H1 (cell line): ENCODE data around the gene RRAS2. TPM values are rescaled to one million over a fixed set of nuclear protein-coding genes. Genes with fewer than 3 reads are reported as not detected.

Experiments used
- CTCF ChIA-PET: fragments of 300-600 bp; sonication (Branson Sonifier 250); formaldehyde crosslinking; loops from one replicate; lab custom pipeline; 2021; ENCODE audit not compliant: partially characterized antibody; lab: Charles Lee
- POLR2A ChIA-PET: fragments of 300-600 bp; sonication (Branson Sonifier 250); formaldehyde crosslinking; loops from one replicate; lab custom pipeline; 2021; ENCODE audit warnings: inconsistent platforms; ENCODE audit not compliant: partially characterized antibody; lab: Charles Lee
- DNase-seq, 2 experiments: peaks; one replicate each; pipeline versions ENCODE4 v3.0.0 to v3.0.0-alpha.2; 2010 to 2022; ENCODE audit warnings: low spot score in 2 of 2, low read depth in 1 of 2, mixed read lengths in 1 of 2
- FAIRE-seq: peaks from 2 replicates; lab custom pipeline; 2011; peaks lifted over from hg19 to GRCh38; lab: Jason Lieb, UNC
- H2AFZ ChIP-seq: 2 replicates; pipeline ENCODE4 v1.8.1; 2012; ENCODE audit warnings: low read length, inconsistent platforms
- H2AK5ac ChIP-seq: 2 replicates; pipeline ENCODE4 v1.6.1; 2013; ENCODE audit warnings: low read depth, low read length
- H2BK120ac ChIP-seq: replicated peaks from 2 replicates; pipeline ENCODE3; 2013; ENCODE audit warnings: low read depth, low read length, inconsistent platforms
- H2BK12ac ChIP-seq: 2 replicates; pipeline ENCODE4 v1.6.1; 2013; ENCODE audit warnings: low read depth, low read length
- H2BK15ac ChIP-seq: 2 replicates; pipeline ENCODE4 v1.6.1; 2013; ENCODE audit warnings: low read length
- H2BK20ac ChIP-seq: 2 replicates; pipeline ENCODE4 v1.6.1; 2013; ENCODE audit warnings: low read length
- H2BK5ac ChIP-seq: 2 replicates; pipeline ENCODE4 v1.6.1; 2013; ENCODE audit warnings: low read depth, low read length
- H3K14ac ChIP-seq: 2 replicates; pipeline ENCODE4 v1.6.1; 2013; ENCODE audit warnings: inconsistent platforms; ENCODE audit not compliant: insufficient read length
- H3K18ac ChIP-seq: 2 replicates; pipeline ENCODE4 v1.6.1; 2013; ENCODE audit warnings: low read length; ENCODE audit errors: extremely low read depth
- H3K23ac ChIP-seq: 2 replicates; pipeline ENCODE4 v1.6.1; 2013; ENCODE audit warnings: inconsistent platforms; ENCODE audit not compliant: insufficient read length
- H3K23me2 ChIP-seq: 2 replicates; pipeline ENCODE4 v1.6.1; 2013; ENCODE audit warnings: low read depth, low read length
- H3K27ac ChIP-seq: 2 replicates; pipeline ENCODE4 v1.6.1; 2011; ENCODE audit warnings: low read depth, low read length, inconsistent platforms
- H3K27me3 ChIP-seq, 4 experiments: replicated peaks in 1 of 4; 1 replicate in 1 of 4; 2 replicates in 3 of 4; pipeline versions ENCODE4 v1.6.1 to v1.8.1; 2011 to 2013; ENCODE audit warnings: low read length in 3 of 4, mild to moderate bottlenecking in 3 of 4, inconsistent platforms in 2 of 4, mixed read lengths in 2 of 4, moderate library complexity in 1 of 4; ENCODE audit not compliant: control insufficient read depth in 3 of 4, insufficient read depth in 3 of 4; ENCODE audit errors: extremely low read depth in 1 of 4
- H3K36me3 ChIP-seq, 4 experiments: 2 replicates each; pipeline versions ENCODE4 v1.6.1 to v1.8.1; 2011 to 2013; ENCODE audit warnings: mild to moderate bottlenecking in 4 of 4, low read length in 3 of 4, moderate library complexity in 2 of 4, control low read depth in 1 of 4, inconsistent platforms in 1 of 4; ENCODE audit not compliant: insufficient read depth in 4 of 4, control insufficient read depth in 2 of 4
- H3K4ac ChIP-seq: replicated peaks from 2 replicates; pipeline ENCODE3; 2013; ENCODE audit warnings: low read length, low read depth, mixed read lengths, inconsistent platforms; ENCODE audit not compliant: insufficient read length
- H3K4me1 ChIP-seq, 4 experiments: replicated peaks in 1 of 4; 1 replicate in 1 of 4; 2 replicates in 3 of 4; pipeline versions ENCODE4 v1.6.1 to v1.8.1; 2011 to 2013; ENCODE audit warnings: low read length in 3 of 4, inconsistent platforms in 2 of 4, mixed read lengths in 1 of 4; ENCODE audit not compliant: insufficient read depth in 4 of 4, control insufficient read depth in 3 of 4
- H3K4me2 ChIP-seq, 2 experiments: 2 replicates each; pipeline versions ENCODE4 v1.6.1 to v1.8.1; 2011 to 2013; ENCODE audit warnings: low read depth in 2 of 2, low read length in 2 of 2, control low read depth in 1 of 2, inconsistent platforms in 1 of 2, mild to moderate bottlenecking in 1 of 2; ENCODE audit not compliant: insufficient read depth in 1 of 2
- H3K4me3 ChIP-seq, 4 experiments: fragments of 200-600, 300-600 bp in 1 of 4; sonication (generic), shearing (Covaris generic), sonication (Bioruptor Twin) in 1 of 4; 2 replicates each; pipeline versions ENCODE4 v1.5.1 to v1.8.1; 2011 to 2016; ENCODE audit warnings: low read length in 4 of 4, low read depth in 3 of 4, control low read depth in 2 of 4, inconsistent platforms in 2 of 4, mild to moderate bottlenecking in 2 of 4, mixed read lengths in 1 of 4, moderate library complexity in 1 of 4; ENCODE audit not compliant: insufficient read depth in 2 of 4; ENCODE audit errors: extremely low read depth in 1 of 4
- H3K56ac ChIP-seq: replicated peaks from 2 replicates; pipeline ENCODE3; 2013; ENCODE audit warnings: low read depth, mild to moderate bottlenecking, mixed read lengths, low read length, inconsistent platforms; ENCODE audit not compliant: insufficient read length
- H3K79me1 ChIP-seq: 2 replicates; pipeline ENCODE4 v1.6.1; 2013; ENCODE audit warnings: low read depth, low read length, control low read depth
- H3K79me2 ChIP-seq, 2 experiments: 2 replicates each; pipeline versions ENCODE4 v1.6.1 to v1.8.1; 2012 to 2013; ENCODE audit warnings: low read length in 2 of 2, mild to moderate bottlenecking in 2 of 2, inconsistent platforms in 1 of 2; ENCODE audit not compliant: insufficient read depth in 2 of 2, control insufficient read depth in 1 of 2
- H3K9ac ChIP-seq, 4 experiments: replicated peaks in 1 of 4; 1 replicate in 1 of 4; 2 replicates in 3 of 4; pipeline versions ENCODE4 v1.6.1 to v1.8.1; 2011 to 2013; ENCODE audit warnings: low read depth in 3 of 4, low read length in 3 of 4, control low read depth in 2 of 4, mild to moderate bottlenecking in 2 of 4, moderate library complexity in 2 of 4, inconsistent platforms in 1 of 4; ENCODE audit errors: extremely low read depth in 1 of 4
- H3K9me3 ChIP-seq, 2 experiments: 2 replicates each; pipeline versions ENCODE4 v1.6.1 to v1.8.1; 2012 to 2013; ENCODE audit warnings: mild to moderate bottlenecking in 2 of 2, moderate library complexity in 2 of 2, control low read depth in 1 of 2, inconsistent platforms in 1 of 2, low read depth in 1 of 2, low read length in 1 of 2, mixed read lengths in 1 of 2; ENCODE audit not compliant: insufficient read depth in 2 of 2
- H4K20me1 ChIP-seq, 2 experiments: replicated peaks in 1 of 2; 2 replicates each; pipeline versions ENCODE3 to v1.8.1; 2011 to 2013; ENCODE audit warnings: inconsistent platforms in 2 of 2, low read length in 2 of 2, mild to moderate bottlenecking in 1 of 2; ENCODE audit not compliant: insufficient read depth in 2 of 2, control insufficient read depth in 1 of 2
- H4K5ac ChIP-seq: 2 replicates; pipeline ENCODE4 v1.6.1; 2013; ENCODE audit warnings: low read length, low read depth, mixed read lengths, inconsistent platforms; ENCODE audit not compliant: insufficient read length
- H4K8ac ChIP-seq: 2 replicates; pipeline ENCODE4 v1.8.0; 2013; ENCODE audit warnings: mild to moderate bottlenecking, moderate library complexity, low read length, inconsistent platforms; ENCODE audit not compliant: insufficient read depth; ENCODE audit errors: extremely low read depth
- H4K91ac ChIP-seq: replicated peaks from 2 replicates; pipeline ENCODE3; 2013; ENCODE audit warnings: low read length, mixed read lengths, inconsistent platforms; ENCODE audit not compliant: insufficient read length
- CHD1 ChIP-seq: IDR thresholded peaks from 2 replicates; pipeline ENCODE4 v1.6.1; 2012; ENCODE audit warnings: low read depth, low read length, improper control_type of control experiment
- WGBS, 2 experiments: shearing (Covaris generic) in 1 of 2; methylation state at CpG; one replicate each; pipeline versions ENCODE4 v1.1.6 to v1.1.7; 2013 to 2015; ENCODE audit warnings: low lambda C conversion rate in 2 of 2, mixed read lengths in 2 of 2, inconsistent platforms in 1 of 2, low coverage in 1 of 2, missing lambda C conversion rate in 1 of 2; ENCODE audit not compliant: insufficient replicate concordance in 2 of 2, insufficient coverage in 1 of 2, insufficient read length in 1 of 2; ENCODE audit errors: extremely low coverage in 1 of 2, missing lambda C conversion rate in 1 of 2; 5-methylcytosine and 5-hydroxymethylcytosine counted together
- polyA plus RNA-seq, 7 experiments: library from polyadenylated mRNA; depleted of rRNA in 3 of 7; stranded (reverse) in 5 of 7; unstranded in 2 of 7; fragments of >200 nt in 5 of 7; fragments of 200-250 nt in 2 of 7; gene quantifications; 1 replicate in 5 of 7; 2 replicates in 1 of 7; 4 replicates in 1 of 7; pipeline versions ENCODE4 v1.2.1 to v1.2.3, GENCODE V29; 2011 to 2013; ENCODE audit warnings: missing spikeins in 2 of 7, mixed read lengths in 2 of 7
- total RNA-seq: library from RNA; stranded (reverse); fragmentation: NEBNext Ultra II Directional; extraction: Animal tissue kit (Norgen Biotek cat#: 25700); gene quantifications from 2 replicates; pipeline ENCODE4 v1.2.1, GENCODE V29; 2021

The RRAS2 gene
- total and polyA plus RNA-seq, 2 of the 8 experiments (the other 6 are each of a cell fraction or from before 2014, with no cell fraction given): 72.3 to 234 TPM

GRCh38 chr11:14380125-14380936 is 21.3 kb upstream of the RRAS2 start:
- DNase-seq (no peak), FAIRE-seq (no peak)
- Histone ChIP-seq H3K27ac (no peak overlapping the region), H3K79me1 (no peaks in the 10 kb centered on the region), H2BK120ac (no peak overlapping the region), H3K9me3 (no peaks in the 10 kb centered on the region), H3K36me3 (no peaks in the 10 kb centered on the region), H3K23me2 (peaks cover 4% of the 10 kb centered on the region; the same call in 1 of the 2 replicates), H2AFZ (peak overlapping the region; percentile 77; the same call in 1 of the 2 replicates), H3K4me1 (peaks cover 0 to 3% (median 0%) of the 10 kb centered on the region in 4 experiments; a peak in 2 of 7 replicates), H4K20me1 (no peaks in the 10 kb centered on the region), H2BK15ac (no peak overlapping the region), H3K79me2 (no peaks in the 10 kb centered on the region), H3K56ac (no peak overlapping the region), H4K5ac (no peak overlapping the region), H3K4me3 (peak overlapping the region; percentile 35 to 63 (median 56); a peak in 7 of 8 replicates), H3K23ac (no peak overlapping the region), H3K4me2 (peak overlapping the region; percentile 56 to 84), H4K8ac (no peak overlapping the region), H3K27me3 (peaks cover 0 to 16% (median 3%) of the 10 kb centered on the region in 4 experiments; a peak in 5 of 7 replicates), H3K9ac (no peak overlapping the region), H3K4ac (no peak overlapping the region), H2AK5ac (no peak overlapping the region), H3K18ac (no peak overlapping the region), H2BK12ac (no peak overlapping the region), H2BK5ac (no peak overlapping the region), H4K91ac (no peak overlapping the region), H2BK20ac (no peak overlapping the region), H3K14ac (no peak overlapping the region)
- CTCF ChIA-PET: interaction anchor here (1.0 to 4.5 kb wide), 8 partner anchors 7 to 83 kb away, joined by 3 to 26 read pairs (median 6); no protein-coding TSS in a partner anchor
- POLR2A ChIA-PET: interaction anchor here (0.6 to 2.1 kb wide), 6 partner anchors 10 to 47 kb away, joined by 3 to 7 read pairs (median 4); no protein-coding TSS in a partner anchor
- 79% methylated on average over 13 of the region's 14 CpGs; no CpG with 5 or more reads in 1 of the 2 experiments for WGBS, 2 experiments
- TF ChIP-seq CHD1: no peak
